ENCODE results near the gene ZNF276.
"Not testable (repeated sequence)": the region's sequence is repeated elsewhere in the genome, so short reads cannot be mapped to it uniquely, and the experiment has no call there.

ZNF276 gene, protein sequence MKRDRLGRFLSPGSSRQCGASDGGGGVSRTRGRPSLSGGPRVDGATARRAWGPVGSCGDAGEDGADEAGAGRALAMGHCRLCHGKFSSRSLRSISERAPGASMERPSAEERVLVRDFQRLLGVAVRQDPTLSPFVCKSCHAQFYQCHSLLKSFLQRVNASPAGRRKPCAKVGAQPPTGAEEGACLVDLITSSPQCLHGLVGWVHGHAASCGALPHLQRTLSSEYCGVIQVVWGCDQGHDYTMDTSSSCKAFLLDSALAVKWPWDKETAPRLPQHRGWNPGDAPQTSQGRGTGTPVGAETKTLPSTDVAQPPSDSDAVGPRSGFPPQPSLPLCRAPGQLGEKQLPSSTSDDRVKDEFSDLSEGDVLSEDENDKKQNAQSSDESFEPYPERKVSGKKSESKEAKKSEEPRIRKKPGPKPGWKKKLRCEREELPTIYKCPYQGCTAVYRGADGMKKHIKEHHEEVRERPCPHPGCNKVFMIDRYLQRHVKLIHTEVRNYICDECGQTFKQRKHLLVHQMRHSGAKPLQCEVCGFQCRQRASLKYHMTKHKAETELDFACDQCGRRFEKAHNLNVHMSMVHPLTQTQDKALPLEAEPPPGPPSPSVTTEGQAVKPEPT

DNA sequence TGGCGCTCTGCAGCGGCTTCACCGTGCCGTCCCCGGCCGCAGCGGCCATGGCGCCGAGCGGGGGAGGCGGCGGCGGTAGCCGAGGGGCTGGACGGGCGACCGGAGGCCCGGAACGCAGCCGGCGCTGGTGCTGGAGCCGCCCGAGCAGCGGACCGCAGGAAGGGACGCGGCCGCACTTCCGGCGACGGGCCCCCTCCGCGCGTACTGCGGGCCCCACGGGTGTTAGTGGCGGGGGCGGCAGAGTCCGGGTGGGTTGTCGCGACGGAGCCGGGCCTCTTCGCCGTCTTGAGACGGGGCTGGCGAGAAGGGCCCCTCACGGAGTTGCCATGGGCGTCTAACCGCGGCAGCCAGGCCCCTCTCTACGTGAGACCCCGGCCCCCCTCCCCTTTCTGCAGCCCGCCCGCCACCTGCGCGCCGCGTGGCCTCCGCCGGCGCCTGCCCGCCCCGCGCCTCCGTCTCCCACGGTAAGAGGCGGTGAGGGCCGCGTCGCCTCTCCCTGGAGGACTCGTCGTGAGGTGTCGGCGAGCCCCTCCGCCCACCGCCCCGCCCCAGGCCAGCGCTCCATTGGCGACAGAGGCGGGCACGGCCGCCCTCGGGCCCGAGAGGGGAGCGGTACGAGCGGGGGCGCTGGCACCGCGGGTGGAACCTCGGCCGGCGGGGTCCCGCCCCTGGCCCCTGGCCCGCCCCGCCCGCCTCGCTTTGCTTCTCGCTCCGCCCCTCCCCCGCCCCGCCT lies at the start of gene ZNF276, which contains the start of gene VPS9D1:
TSS of gene ZNF276 (plus strand) at position 725 of the 733 bp plus-strand sequence. CDS start 104 bp downstream, outside the sequence.
TSS of gene VPS9D1 (minus strand) at position 86 of the 733 bp plus-strand sequence. CDS start at position 49, 37 bp downstream.
- DNase-seq (ENCODE audit: low spot score), result peak; percentile 89

- not testable (repeated sequence) for DNase-seq (ENCODE audit: low spot score)
Observed at GRCh38 chr16:89671565-89671964, 49.8 kb upstream of the ZNF276 start.

DNA sequence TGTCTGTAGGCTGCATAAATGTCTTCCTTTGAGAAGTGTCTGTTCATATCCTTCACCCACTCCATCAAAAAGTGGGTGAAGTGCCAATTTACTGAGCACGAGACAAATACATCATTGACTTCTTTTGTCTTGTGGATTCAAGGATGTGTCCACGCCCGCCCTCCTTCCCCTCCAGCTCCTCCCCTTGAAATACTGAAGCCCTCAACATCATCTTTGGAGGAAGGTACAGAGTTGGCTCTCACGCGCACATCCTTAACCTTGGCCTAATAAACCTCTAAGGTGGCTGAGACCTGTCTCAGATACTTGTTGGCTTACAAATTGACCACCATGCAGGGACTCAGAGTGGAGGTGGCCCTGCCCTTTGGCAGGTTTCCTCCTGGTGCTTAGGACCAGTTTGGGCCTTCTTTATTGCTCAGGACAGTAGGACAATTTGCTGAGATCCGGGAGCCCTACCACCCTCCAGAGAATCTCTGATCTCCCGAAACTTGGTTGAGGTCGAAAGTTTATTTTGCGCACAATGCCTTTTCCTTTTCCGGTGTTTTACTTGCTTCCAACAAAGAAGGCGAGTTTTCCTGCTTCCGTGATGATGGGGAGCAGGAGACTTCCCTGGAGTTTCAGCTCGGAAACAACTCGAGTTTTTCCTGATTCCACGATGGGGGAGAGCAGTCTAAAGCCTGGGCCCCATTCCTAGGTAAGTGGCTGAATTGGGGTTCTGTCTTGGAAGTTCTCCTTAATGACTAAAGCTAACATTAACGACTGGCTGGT lies 49.0 kb upstream of the ZNF276 start:
- no peak for DNase-seq (ENCODE audit: low spot score)

- no peak for DNase-seq (ENCODE audit: low spot score)
Observed at GRCh38 chr16:89678258-89678657, 43.1 kb upstream of the ZNF276 start.

GRCh38 chr16:89685916-89686315 lies 35.4 kb upstream of the ZNF276 start:
- no peak for DNase-seq (ENCODE audit: low spot score)

DNA sequence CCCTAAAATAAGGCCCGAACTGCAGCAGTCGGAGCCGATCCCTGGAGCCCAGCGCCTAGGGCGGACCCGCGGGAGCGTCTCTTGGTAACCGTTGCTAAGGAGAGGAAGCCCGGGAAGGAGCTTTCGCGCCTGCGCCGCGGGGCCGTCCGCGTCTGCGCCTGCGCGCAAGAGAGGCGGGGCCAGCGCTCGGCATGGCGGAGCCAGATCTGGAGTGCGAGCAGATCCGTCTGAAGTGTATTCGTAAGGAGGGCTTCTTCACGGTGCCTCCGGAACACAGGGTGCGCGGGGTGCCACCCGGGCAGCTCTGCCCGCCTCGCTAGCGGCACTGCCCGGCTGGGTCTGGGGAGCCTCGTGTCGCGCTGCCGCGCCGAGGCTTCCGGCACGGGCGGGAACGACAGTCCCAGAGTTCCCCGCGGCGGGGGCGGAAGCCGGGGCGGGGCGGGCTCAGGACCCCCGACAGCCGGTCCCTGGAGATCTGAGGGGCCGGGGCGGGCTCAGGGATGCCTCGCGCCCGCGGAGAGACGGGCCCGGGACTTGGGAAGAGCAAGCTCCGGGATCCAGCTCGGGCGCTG lies 34.7 kb upstream of the ZNF276 start, which contains the start of gene CDK10:
TSS of gene CDK10 (plus strand) at position 170 of the 572 bp plus-strand sequence. CDS start at position 192, 22 bp downstream.
- DNase-seq (ENCODE audit: low spot score), result peak; percentile 95

- DNase-seq (ENCODE audit: low spot score), result no peak
Observed at GRCh38 chr16:89687092-89687940, 34.0 kb upstream of the ZNF276 start.

GRCh38 chr16:89688395-89688794 lies 32.9 kb upstream of the ZNF276 start:
- DNase-seq (ENCODE audit: low spot score), result no peak

DNA sequence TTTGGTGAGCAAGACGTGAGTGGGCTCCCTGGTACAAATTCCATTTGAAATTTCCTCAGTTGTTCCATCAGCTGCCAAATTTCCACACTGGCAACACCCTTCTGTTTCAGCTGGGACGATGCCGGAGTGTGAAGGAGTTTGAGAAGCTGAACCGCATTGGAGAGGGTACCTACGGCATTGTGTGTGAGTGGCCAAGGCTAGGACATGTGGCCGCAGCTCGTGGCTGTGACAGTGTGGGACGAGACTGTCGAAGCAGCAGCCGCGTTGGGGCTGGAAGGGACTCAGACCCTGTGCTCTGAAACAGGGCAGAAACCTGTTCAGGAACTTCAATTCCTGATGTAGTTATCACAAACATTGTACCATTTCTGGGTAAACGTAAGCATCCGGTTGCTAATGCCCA lies 32.2 kb upstream of the ZNF276 start:
- no peak for DNase-seq (ENCODE audit: low spot score)

DNA sequence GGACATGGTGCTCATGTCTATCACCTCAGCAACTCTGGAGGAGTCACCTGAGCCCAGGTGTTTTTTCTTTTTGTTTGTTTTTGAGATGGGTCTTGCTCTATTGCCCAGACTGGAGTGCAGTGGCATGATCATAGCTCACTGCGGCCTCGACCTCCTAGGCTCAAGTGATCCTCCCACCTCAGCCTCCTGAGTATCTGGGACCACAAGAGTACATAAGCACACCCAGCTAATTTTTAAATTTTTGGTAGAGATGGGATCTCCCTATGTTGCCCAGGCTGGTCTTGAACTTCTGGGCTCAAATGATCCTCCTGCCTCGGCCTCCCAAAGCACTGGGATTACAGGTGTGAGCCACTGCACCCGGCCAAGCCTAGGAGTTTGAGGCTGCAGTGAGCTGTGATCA lies 31.7 kb upstream of the ZNF276 start:
- not testable (repeated sequence) for DNase-seq (ENCODE audit: low spot score)

DNA sequence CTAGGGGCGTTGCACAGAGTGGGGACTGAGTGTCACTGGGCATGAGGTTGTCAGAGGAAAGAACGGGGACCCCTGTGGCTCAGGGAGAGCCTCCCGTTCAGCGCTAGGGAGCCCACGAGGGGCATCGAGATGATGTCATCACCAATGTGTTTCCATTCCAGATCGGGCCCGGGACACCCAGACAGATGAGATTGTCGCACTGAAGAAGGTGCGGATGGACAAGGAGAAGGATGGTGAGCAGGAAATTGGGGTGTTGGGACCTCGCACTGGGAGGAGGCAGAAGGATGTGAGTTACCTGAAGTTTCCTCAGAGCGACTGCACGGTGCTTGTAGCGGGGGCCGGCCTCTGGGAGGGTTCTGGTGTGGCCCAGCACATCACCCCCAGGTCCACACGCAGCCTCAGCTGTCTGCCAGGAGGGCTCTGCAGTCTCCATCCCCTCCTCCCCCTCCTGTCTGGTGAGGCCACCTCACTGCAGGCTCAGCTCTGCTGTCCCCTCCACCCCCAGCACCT lies 30.9 kb upstream of the ZNF276 start:
- DNase-seq (ENCODE audit: low spot score), result no peak

DNA sequence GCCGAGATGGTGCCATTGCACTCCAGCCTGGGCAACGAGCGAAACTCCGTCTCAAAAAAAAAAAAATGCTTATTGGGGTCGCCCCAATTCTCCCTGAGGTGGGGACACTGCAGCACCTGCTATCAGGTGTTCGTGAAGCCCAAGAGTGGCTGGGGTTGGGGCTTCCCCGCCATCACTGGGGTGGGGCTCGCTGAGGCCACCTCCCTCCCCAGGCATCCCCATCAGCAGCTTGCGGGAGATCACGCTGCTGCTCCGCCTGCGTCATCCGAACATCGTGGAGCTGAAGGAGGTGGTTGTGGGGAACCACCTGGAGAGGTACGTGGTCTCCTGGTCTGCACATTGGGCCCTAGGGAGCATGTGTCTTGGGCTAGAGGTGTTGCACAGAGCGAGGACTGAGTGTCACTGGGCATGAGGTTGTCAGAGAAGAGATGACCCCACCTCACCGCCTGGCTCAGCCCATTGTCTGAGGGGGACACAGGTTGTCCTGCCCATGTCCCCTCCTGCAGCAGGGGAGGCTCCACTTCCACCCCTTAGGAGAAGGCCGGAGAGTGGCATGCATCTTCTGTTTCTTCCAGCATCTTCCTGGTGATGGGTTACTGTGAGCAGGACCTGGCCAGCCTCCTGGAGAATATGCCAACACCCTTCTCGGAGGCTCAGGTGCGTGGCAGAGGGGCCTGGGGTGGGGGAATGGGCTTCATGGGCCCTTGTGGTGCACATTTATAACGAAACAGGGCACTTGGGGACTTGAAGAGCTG lies 29.9 kb upstream of the ZNF276 start:
- no peak for DNase-seq (ENCODE audit: low spot score)

- DNase-seq (ENCODE audit: low spot score), result no peak
Observed at GRCh38 chr16:89691986-89692569, 29.3 kb upstream of the ZNF276 start.

DNA sequence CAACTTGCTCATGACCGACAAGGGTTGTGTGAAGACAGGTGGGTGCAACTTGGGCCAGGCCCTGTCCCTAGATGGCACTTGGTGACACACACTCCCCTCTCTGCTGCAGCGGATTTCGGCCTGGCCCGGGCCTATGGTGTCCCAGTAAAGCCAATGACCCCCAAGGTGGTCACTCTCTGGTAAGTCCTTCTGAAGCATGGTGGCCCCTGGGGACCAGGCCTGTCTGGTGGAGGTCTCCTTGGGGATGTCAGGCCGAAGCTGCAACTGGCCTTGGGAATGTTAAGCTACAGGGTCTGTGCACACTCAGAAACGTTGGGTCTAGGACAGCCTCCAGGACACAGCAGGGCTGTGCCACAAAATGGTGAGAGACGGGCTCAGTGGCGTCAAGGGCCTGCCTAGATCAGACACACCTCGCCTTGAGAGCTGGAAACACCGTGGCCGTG lies 28.0 kb upstream of the ZNF276 start:
- DNase-seq (ENCODE audit: low spot score), result no peak

- DNase-seq (ENCODE audit: low spot score), result no peak
Observed at GRCh38 chr16:89693931-89694783, 27.2 kb upstream of the ZNF276 start.

GRCh38 chr16:89694784-89695085 lies 26.6 kb upstream of the ZNF276 start:
- DNase-seq (ENCODE audit: low spot score), result not testable (repeated sequence)

DNA sequence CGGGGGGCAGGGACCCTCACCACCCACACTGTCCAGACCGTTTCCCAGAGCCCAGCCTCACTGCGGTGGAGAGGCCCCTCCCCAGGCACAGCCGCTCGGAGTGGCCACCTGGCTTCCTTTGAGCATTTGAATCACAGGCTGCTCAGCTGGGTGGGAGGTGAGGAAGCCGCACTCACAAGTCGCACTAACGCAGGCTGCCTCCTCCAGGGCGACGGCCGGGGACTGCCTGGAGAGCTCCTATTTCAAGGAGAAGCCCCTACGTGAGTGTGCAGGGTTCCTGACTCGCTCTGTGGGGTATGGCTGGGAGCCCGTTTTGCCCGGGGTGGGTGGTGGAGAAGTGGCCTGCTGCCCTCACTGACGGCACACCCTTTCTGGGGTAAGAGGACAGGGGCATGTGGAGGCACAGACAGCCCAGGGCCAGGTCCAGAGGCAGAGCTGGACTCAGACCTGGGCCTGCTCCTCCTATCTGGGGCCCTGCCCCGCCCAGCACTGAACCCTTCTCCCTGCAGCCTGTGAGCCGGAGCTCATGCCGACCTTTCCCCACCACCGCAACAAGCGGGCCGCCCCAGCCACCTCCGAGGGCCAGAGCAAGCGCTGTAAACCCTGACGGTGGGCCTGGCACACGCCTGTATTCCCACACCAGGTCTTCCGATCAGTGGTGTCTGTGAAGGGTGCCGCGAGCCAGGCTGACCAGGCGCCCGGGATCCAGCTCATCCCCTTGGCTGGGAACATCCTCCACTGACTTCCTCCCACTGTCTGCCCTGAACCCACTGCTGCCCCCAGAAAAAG lies 26.1 kb upstream of the ZNF276 start:
- no peak for DNase-seq (ENCODE audit: low spot score)
